HG03571 (cell line): ENCODE results near the gene CETP.
"Not testable (repeated sequence)": the region's sequence is repeated elsewhere in the genome, so short reads cannot be mapped to it uniquely, and the experiment has no call there.

Experiments used
- ATAC-seq: cut with Tn5 transposase; IDR thresholded peaks from one replicate; pipeline ENCODE4 v1.9.1; 2021; ENCODE audit not compliant: unreplicated experiment

CETP gene

DNA sequence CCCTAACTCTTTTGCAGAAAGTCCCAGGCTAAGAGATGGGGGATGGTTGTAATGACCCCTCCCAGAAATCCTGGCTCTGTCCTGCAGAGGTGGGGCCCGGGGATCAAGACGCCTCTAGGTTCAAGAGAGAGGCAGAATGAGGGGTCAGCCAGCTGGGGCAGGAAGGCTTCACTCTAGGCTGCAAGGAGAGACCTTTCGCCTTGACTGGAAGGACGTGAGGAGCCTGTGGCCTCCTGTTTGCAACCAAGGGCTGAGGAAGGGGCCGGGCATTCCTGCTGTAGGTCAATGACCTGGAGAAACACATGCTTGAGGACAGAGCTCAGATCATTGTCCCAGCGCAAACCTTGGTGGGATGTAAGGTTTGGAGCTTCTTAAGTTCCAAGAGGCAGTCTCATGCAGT is 8.7 kb upstream of the CETP start:
- ATAC-seq, result no peak

DNA sequence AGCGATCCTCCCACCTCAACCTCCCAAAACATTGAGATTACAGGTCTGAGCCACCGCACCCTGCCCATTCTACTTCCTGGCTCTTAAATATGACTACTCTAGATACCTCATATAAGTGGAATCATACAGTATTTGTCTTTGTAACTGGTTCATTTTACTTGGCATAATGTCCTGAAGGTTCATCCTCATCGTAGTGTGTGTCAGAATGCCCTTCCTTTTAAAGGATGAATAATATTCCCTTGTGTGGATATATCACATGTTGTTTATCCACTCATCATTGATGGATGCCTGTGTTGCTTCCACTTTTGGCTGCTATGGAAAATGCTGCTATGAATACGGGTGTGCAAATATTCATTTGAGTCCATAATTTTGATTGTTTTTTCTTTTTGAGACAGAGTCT is 5.7 kb upstream of the CETP start:
- no peak for ATAC-seq

DNA sequence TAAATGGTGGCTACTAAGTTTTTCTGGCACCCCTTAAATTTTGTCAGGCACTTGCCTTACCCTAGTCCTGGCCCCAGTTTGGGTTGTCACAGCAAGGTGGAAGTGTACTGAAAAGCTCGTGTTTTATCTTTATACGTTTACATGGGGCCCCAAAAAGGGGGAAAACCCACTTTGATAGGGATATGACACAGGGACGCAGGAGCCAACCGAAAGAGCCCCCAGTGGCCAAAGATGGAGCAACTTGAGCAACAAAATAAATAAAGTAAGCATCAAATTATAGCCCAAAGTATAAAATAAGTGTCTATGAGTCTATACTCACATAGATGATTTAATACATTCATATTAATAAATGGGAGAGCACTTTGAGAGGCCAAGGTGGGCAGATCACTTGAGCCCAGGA is 5.0 kb upstream of the CETP start:
- no peak for ATAC-seq

DNA sequence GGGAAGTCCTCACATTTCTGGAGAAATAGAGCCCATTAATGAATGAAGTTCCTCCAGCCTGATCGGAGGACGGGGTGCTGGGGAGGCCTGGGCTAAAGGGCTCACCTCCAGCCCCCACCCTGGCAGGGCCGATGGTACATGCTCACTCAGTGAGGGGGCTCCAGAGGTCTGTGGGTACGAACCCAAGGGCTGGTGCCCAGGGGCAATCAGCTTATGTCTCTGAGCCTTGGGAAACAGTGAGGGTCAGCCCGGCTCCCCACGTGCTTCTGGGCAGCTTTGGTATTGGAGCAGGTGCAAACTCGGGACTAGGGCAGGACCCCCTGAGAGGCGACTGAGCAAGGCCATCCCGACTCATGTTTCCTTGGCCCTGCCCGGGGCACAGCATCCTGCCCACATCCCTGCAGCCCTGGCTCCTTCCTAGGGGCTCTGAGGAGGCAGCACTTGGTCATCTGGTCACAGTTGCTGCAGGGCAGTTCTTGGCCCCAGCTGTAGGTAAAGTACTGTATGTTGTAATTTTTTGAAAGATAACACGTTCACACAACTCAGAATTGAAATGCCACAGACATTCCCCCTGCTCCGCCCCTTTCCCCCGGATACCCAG is 969 bp upstream of the CETP start:
- ATAC-seq, result no peak

DNA sequence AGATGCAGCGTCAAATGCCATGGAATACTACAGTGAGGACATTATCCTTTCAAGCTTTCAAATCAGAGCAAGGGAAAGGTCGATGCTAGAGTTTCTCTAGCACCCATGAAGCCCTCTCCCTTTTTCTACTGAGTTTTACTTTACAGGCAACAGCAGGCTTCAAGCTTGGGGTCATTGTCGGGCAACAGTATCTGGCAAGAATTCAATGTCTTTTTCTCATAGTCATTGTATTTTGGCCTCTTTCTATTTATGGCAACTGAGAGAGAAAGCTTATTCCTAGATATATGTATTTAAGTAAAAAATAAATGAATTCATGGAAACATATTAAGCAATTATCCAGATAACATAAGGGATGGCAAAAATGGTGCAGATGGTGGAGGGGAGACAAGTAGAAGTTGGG is 364 bp upstream of the CETP start:
- no peak for ATAC-seq

DNA sequence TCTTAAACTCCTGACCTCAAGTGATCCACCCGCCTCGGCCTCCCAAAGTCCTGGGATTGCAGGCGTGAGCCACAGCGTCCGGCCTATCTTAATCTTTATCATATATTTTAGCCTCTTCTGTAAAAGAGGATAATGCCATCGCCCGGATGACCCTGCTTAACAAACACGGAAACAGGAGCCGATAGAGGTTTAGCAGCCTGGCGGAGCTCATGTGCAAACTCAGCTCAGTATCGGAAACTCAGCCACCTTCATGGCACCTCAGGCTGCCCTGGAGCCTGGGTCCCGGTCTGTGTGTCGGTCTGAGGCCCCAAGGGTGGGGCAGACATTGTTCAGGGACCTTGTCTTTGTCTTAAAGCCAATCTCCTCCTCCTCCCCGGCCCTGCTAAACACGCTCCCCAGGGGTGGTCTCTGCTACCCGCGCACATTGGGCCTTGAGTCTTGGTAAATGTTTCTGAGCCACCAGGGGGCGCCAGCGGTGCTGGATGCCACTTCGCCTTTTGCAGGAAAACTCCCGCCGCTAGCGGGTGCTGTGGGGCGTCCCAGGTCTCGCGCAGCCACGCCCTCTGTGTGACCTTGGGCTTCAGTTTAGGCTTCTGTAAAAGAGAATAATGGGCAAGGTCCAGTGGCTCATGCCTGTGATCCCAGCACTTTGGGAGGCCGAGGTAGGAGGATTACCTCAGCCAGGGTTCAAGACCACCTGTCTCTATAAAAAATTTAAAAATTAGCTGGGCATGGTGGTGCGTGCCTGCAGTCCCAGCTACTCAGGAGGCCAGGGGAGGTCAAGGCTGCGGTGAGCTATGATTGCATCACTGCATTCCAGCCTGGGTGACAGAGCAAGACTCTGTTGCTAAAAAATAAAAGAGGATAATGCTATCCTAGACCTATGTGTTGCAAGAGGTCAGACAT is 2.7 kb downstream of the CETP start:
- ATAC-seq, result no peak

DNA sequence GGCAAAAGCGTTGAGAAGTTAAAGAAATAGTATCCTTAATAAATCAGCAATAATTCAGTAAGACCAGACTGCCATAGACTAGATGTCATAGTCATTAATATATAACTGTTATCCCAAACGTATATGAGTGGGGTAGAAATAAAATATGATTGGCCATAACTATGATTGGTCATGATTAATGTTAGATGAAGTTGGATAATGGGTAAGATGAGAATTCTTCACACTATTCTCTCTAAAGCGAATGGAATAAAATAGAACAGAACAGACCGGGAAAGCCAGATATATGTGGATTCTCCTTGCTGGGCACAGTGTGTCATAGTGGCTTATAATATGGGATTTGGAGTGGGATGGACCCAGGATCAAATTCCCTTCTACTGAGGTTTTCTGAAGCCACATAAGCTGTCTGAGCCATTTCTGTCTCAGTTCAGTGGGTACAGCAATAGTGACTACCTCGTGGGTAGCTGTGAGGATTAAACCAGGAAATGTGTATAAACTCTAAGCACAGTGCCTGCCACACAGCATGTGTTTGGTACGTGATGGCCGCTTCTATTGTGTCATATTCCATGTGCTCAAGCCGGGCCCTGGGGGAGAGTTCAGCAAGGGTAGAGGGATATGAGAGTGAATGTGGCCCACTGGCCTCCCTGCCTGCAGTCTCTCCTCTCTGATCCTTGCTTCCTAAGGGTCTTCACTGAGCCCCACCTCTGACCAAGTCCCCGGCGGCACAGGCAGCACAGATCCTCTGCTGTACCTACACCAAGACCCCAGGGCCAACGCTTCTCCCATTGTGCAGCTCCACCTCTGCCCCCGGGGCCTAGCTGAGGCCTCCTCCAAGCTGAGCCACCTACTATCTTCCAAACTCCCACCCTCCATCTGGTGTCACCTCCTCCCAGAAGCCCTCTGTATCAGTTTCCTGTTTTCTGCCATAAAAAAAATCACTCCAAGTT is 3.7 kb downstream of the CETP start:
- ATAC-seq, result no peak

DNA sequence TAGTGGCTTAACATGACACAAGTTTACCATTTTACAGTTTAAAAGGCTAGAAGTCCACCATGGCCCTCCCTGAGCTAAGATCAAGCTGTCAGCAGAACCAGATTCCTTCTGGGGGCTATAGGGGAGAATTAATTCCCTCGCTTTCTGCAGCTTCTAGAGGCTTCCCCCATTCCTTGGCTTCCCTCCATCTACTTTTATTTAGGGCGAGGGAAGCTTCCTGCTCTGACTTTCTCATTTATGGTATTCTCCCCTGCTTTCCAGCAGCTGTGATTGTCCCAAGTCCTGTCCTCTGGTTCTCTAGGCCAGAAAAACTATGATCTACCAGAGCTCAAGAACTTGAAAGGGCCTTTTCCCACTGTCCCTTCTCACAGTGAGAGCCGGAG is 4.3 kb downstream of the CETP start:
- ATAC-seq, result no peak

DNA sequence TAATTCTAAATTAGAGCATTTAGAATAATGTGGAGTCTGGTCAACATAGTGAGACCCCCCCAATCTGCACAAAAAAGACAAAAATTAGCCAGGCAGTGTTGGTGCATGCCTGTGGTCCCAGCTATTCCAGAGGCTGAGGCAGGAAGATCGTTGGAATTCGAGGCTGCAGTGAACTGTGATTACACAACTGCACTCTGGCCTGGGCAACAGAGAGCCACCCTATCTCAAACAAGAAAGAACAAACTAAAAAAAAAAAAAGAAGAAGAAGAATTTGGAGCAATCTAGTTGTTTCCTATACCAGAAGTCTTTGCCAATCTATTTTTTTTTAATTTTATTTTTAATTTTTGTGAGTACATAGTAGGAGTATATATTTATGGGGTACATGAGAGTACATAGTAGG is 6.0 kb downstream of the CETP start:
- ATAC-seq, result no peak

DNA sequence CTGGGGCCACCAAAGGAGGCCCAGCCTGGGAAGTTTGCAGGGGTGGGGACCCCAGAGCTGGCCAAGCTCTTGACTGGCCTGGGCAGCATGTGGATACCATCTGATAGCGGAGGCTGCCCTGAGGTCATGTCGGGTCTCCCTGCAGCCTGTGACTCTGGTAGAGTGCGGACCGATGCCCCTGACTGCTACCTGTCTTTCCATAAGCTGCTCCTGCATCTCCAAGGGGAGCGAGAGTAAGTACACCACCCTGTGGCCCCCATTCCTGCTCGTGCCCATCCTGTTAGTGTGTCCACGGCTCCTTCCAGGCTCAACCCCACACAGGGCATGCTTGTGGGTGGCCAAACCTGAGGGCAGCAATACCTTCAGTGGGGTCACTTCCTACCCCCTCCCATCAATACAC is 8.0 kb downstream of the CETP start:
- ATAC-seq, result no peak

DNA sequence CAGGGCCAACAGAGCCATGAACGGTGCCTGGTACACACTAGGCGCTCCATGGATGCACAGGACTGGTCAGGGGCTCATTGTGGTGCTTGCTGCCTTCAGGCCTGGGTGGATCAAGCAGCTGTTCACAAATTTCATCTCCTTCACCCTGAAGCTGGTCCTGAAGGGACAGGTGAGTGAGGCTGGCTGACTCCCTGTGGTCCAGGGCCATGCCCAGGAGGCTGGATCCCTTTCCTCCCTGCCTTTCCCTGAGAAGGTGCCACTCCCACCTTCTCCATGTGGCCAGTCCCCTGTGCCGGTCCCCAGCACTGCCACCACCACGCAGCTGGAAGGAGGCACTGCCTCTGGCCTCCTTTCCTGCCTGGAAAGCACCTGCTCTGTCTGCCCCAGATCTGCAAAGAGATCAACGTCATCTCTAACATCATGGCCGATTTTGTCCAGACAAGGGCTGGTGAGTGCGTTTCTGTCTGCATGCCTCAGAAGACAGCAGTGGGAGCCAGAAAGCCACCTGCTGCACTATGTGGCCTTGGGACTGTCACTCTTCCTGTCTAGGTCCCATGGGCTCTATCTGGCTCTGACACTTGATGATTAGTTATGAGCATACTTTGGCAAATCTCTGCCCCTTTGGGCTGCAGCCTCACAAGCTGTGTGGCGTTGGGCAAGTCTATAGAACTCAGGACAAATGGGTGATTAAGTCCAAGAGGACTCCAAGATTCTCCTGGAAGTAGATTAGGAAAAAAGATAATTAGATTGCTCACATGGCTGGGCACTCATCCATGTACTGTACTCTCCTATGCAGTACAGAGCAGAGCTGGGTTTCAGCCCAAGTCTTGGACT is 9.4 kb downstream of the CETP start:
- ATAC-seq, result peak; percentile 69

DNA sequence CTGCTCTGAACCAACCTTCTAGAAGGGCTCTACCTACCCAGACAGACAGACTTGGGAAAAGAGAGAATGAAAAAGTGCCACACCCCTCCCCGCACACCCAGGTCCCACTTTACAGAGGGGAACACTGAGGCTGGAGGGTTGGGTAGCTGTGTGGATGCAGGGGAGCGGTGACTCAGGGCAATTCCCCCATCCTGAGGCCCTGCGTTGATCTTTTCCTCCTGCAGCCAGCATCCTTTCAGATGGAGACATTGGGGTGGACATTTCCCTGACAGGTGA is 10.0 kb downstream of the CETP start:
- ATAC-seq, result no peak

DNA sequence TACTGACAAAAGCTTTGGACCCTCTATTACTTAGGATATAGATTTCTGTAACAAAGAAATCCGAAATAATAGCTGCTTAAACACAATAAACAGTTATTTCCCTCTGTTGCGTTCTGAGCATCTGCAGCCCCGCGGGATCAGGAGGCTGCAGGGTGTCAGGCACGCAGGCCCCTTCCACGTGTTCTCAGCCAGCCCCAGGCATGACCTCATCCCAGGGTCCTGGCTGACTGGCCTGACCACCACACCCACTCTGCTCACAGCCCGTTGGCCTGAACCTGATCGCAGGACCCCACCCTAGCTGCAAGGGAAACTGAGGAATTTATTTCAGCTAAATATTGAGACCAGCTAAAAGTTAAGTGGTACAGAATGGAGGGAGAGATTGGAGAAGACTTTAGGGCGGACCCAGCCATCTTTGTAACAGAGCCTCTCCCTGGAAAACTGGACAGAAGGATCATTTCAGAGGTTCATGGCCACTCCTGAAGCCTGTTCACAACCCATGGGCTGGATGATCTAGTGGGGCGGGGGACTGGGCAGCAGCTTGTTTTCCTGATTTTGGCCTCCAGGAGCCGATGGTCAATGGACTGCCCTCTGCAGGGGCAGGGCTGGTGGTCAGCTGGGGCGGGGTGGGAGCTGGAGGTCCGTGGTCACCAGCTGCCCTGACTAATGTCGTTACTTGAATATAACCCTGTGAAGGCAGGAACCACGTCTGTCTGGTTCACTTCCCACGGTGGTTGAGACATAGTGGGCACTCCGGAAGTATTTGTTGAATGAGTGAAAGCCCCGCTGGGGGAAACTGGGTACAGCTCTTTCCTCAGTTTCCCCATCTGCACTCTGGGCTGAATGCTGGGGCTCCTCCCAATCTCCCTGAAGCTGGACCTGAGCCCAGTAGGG is 10.9 kb downstream of the CETP start:
- no peak for ATAC-seq

DNA sequence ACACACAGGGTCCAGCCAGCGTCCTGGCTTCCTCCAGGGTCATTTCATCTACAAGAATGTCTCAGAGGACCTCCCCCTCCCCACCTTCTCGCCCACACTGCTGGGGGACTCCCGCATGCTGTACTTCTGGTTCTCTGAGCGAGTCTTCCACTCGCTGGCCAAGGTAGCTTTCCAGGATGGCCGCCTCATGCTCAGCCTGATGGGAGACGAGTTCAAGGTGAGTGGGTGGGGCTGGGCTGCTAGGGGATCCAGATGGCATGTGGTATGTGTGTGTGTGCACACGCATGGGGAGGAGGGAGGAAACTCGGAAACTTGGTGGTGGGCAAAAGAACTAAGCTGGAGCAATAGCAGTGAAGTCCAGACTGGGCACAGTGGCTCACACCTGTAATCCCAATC is 11.5 kb downstream of the CETP start:
- no peak for ATAC-seq

DNA sequence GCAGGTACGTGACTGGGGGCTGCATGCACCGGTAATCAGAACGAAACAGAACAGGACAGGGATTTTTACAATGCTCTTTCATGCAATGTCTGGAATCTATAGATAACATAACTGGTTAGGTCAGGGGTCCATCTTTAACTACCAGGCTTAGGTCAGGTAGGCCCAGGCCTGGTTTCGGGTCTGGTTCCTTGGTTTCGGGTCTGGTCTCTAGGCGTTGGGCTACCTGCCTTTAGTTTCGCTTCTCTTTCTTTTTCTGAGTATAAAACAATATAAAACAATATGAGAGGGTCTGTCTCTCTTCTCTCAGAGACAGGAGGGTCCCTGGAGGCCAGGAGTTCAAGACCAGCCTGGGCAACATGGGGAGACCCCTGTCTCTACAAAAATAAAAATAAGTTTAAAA is 12.1 kb downstream of the CETP start:
- ATAC-seq, result not testable (repeated sequence)

DNA sequence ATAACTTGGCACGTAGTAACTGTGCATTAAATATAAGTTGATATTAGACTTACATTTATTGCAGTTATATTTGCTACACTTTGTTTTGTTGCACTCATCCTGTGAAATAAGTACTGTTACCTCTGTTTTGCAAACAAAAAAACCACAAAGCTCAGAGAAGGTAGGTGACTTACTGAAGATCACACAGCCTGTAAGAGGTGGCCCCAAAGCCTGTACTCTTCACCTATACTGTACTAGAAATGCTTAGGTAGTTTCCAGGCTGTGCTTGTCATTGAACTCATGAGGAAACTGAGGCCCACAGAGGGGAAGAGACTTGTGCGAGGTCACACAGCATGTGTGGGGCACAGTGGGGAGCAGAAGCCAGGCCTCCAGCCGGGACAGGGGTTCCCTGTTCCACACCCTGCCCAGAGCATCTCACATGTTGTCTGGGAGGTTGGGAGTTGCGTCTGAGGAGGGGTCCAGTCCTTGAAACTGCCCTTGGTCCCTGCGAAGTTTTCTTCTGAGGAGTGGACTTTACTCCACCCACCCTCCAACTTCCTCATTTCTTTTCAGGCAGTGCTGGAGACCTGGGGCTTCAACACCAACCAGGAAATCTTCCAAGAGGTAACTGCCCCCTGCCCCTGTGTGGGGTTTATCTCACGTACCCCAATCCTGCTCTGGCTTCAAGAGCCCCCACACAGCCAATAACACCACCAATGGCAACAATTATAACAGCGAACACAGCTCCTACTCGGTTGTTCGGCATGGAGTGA is 13.0 kb downstream of the CETP start:
- no peak for ATAC-seq

DNA sequence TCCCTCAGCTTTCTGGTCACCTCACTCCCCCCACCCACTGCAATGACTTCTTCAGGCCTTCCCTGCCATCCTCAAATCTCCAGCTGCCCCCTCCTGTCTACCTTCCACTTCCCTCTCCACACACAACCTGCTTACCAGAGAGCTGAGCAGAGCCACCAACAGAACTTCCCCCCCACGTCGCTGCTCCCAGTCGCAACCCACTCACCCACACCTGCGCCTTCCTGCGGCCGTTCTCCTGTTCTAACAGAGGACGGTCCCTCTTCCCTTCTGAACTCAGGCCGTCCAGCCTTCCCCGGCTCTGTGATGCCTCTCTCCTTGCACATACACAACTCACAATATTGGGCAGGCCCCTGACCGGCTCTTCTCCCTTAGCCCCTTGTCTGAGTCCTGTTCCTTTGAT is 14.0 kb downstream of the CETP start:
- ATAC-seq, result no peak

DNA sequence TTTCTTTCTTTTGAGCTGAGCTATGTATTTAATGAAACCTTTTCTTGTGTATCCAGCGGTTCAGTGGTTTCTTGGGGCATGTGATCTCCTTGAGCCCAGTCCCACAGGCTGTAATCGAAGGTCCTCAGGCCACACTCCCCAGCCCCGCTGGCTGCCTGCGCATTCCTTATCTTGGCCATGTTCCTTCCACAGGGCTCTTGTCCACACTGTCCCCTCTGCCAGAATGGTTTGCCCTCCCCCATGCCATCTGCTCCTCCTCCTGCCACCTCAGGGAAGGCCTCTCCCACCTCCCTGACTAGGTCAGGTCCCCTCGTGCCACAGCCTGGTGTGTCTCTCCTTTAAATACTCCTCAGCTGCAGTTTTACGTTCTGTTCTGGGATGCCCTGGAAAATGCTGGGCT is 15.5 kb downstream of the CETP start:
- ATAC-seq, result no peak

DNA sequence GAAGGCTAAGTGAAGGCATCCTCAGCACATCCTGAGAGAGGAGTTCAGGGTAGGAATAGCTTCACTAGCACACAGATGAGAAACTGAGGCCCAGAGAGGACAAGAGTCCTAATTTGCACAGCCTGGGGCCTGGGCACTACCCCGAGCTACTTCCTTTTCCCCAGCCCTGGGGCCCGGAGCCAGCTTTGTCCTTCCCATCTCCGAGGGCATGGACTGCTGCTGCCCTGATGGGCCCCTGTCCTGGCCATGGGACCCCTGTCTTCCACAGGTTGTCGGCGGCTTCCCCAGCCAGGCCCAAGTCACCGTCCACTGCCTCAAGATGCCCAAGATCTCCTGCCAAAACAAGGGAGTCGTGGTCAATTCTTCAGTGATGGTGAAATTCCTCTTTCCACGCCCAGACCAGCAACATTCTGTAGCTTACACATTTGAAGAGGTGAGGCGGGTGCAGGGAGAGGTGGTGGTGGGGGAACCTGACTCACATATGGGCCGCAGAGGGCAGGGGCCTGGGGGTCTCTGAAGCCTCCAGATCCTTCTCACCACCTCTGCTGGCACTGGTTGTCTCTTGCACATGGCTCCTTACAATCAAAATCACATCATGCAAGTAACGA is 16.2 kb downstream of the CETP start:
- ATAC-seq, result no peak
